ENCODE measurements around the gene SETD5. TPM values are rescaled to one million over a fixed set of nuclear protein-coding genes. Genes with fewer than 3 reads are reported as not detected.
A peak's percentile ranks its signal among the peaks of the same experiment; 100 is the strongest.

The SETD5 gene, protein sequence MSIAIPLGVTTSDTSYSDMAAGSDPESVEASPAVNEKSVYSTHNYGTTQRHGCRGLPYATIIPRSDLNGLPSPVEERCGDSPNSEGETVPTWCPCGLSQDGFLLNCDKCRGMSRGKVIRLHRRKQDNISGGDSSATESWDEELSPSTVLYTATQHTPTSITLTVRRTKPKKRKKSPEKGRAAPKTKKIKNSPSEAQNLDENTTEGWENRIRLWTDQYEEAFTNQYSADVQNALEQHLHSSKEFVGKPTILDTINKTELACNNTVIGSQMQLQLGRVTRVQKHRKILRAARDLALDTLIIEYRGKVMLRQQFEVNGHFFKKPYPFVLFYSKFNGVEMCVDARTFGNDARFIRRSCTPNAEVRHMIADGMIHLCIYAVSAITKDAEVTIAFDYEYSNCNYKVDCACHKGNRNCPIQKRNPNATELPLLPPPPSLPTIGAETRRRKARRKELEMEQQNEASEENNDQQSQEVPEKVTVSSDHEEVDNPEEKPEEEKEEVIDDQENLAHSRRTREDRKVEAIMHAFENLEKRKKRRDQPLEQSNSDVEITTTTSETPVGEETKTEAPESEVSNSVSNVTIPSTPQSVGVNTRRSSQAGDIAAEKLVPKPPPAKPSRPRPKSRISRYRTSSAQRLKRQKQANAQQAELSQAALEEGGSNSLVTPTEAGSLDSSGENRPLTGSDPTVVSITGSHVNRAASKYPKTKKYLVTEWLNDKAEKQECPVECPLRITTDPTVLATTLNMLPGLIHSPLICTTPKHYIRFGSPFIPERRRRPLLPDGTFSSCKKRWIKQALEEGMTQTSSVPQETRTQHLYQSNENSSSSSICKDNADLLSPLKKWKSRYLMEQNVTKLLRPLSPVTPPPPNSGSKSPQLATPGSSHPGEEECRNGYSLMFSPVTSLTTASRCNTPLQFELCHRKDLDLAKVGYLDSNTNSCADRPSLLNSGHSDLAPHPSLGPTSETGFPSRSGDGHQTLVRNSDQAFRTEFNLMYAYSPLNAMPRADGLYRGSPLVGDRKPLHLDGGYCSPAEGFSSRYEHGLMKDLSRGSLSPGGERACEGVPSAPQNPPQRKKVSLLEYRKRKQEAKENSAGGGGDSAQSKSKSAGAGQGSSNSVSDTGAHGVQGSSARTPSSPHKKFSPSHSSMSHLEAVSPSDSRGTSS (N-terminal part only)
- total RNA-seq (100 to 1,000 TPM in 2 of 9 donors, 10 to 100 TPM in 7; 46.5 to 135 (median 92.2) TPM), polyA plus RNA-seq (10 to 100 TPM; 35.3 to 72.5 (median 63.1) TPM)
- long read RNA-seq, donor 1, transcript SETD5-218 (2 exons, 284 nt), result major isoform, 8 of 21 reads
- long read RNA-seq, donor 1, partial matches to known transcripts, result 12 of 21 reads
- long read RNA-seq, donor 1, other reads (novel, unspliced or antisense), result 0 of 21 reads
- long read RNA-seq, donor 2, full-length matches to known transcripts, result 11 of 18 reads
- long read RNA-seq, donor 2, partial matches to known transcripts, result 7 of 18 reads
- long read RNA-seq, donor 2, other reads (novel, unspliced or antisense), result 0 of 18 reads
- long read RNA-seq, donor 3, partial matches to known transcripts, result 6 of 10 reads
- long read RNA-seq, donor 3, other reads (novel, unspliced or antisense), result 0 of 10 reads
- long read RNA-seq, donor 4, partial matches to known transcripts, result 1 of 4 reads
- long read RNA-seq, donor 4, other reads (novel, unspliced or antisense), result 1 of 4 reads
- long read RNA-seq, donor 5, partial matches to known transcripts, result 10 of 19 reads
- long read RNA-seq, donor 5, other reads (novel, unspliced or antisense), result 9 of 19 reads
- long read RNA-seq, donor 6, partial matches to known transcripts, result 2 of 3 reads
- long read RNA-seq, donor 6, other reads (novel, unspliced or antisense), result 1 of 3 reads
- long read RNA-seq, donor 7, partial matches to known transcripts, result 6 of 9 reads
- long read RNA-seq, donor 7, other reads (novel, unspliced or antisense), result 0 of 9 reads
- long read RNA-seq, donor 8, full-length matches to known transcripts, result 6 of 250 reads
- long read RNA-seq, donor 8, partial matches to known transcripts, result 244 of 250 reads
- long read RNA-seq, donor 8, other reads (novel, unspliced or antisense), result 0 of 250 reads
- long read RNA-seq, donor 9, partial matches to known transcripts, result 0 of 8 reads
- long read RNA-seq, donor 9, other reads (novel, unspliced or antisense), result 0 of 8 reads
- long read RNA-seq, donor 10, partial matches to known transcripts, result 7 of 9 reads
- long read RNA-seq, donor 10, other reads (novel, unspliced or antisense), result 0 of 9 reads

DNA sequence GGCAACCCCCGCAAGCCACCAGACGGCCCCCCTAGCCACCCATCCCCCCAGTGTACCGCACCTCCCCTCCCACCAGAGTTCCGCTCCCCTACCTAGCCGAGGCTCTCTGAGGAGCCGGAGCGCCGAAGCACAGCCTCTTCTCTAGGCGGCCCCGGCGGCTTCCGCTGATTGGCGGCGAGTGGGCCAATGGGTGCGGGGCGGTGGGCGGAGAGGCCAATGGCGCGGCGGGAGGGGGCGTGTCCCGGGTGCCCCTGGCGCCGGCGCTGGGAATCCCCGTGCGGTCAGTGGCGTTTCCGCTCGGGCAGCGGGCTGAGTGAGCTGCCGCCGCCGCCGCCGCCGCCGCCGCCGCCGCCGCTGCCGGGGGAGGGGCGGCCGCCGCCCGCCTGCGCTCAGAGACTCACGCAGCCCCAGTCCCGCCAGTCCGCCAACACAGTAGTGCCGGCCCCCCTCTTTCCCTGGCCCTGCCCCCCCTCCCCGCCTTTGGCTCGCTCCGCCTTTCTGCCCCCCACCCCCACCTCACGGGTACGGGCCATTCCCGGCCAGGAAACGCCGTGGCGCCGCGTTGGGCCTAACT lies at the start of gene SETD5:
Gene SETD5, plus strand, starts transcription at position 284 of the 574 bp plus-strand sequence. CDS start 31,324 bp downstream, outside the sequence.
- peak; percentile 98 to 99 (median 99) for DNase-seq
- intact Hi-C loops (cut with DNase I), result no loop called here
- H3K9me3 ChIP-seq (replicated peaks in 1 of 3), result no peaks in the 10 kb centered on the region
- H3K4me3 ChIP-seq, result peak within 1 kb of the TSS; percentile 56 to 97 (median 86)
- H3K36me3 ChIP-seq (replicated peaks in 1 of 2), result peaks cover 0 to 8% of the 10 kb centered on the region in 2 donors
- H3K27me3 ChIP-seq, result no peaks in the 10 kb centered on the region
- peak within 1 kb of the TSS; percentile 89 to 99 (median 97) for H3K27ac ChIP-seq
- 0 to 1% (median 1%) methylated on average over 1 to 61 of the region's 63 CpGs; no CpG with 5 or more reads in 1 of the 4 donors for WGBS, 4 donors
- H3K4me1 ChIP-seq (replicated peaks in 1 of 2), result peaks cover 31 to 68% of the 10 kb centered on the region in 2 donors
- TF ChIP-seq POLR2A (IDR thresholded peaks at IDR 0.05), result peak; percentile 89 to 96
- TF ChIP-seq, protein P1, sequence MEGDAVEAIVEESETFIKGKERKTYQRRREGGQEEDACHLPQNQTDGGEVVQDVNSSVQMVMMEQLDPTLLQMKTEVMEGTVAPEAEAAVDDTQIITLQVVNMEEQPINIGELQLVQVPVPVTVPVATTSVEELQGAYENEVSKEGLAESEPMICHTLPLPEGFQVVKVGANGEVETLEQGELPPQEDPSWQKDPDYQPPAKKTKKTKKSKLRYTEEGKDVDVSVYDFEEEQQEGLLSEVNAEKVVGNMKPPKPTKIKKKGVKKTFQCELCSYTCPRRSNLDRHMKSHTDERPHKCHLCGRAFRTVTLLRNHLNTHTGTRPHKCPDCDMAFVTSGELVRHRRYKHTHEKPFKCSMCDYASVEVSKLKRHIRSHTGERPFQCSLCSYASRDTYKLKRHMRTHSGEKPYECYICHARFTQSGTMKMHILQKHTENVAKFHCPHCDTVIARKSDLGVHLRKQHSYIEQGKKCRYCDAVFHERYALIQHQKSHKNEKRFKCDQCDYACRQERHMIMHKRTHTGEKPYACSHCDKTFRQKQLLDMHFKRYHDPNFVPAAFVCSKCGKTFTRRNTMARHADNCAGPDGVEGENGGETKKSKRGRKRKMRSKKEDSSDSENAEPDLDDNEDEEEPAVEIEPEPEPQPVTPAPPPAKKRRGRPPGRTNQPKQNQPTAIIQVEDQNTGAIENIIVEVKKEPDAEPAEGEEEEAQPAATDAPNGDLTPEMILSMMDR (IDR thresholded peaks at IDR 0.05), result no peak

DNA sequence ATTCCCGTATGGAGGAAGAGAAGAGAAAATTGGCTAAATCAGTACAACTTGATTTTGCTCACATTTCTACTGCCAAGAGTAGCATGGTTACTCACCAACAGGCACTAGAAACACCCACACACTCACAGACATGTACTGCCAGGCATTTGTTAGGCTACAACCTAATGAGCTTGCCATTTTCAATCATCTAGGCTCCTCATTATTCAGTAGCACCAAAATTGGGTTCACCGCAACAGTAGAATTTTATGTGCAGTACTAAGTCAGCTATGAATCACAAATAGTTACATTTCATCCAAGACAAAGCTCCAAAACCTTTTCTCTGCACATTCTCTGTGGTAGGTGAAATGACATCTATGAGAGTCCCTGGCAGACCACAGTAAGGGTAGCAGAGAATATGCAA lies 49.5 kb upstream of the SETD5 start:
- H3K4me3 ChIP-seq, result no peak overlapping the region
- H3K9me3 ChIP-seq (replicated peaks in 1 of 3), result no peaks in the 10 kb centered on the region
- no peak for TF ChIP-seq POLR2A (IDR thresholded peaks at IDR 0.05)
- TF ChIP-seq, protein P1 (IDR thresholded peaks at IDR 0.05), result no peak
- H3K27ac ChIP-seq, result no peak overlapping the region
- H3K4me1 ChIP-seq (replicated peaks in 1 of 2), result peaks cover 0 to 14% of the 10 kb centered on the region in 2 donors
- WGBS, 4 donors, result 48 to 73% (median 50%) methylated on average over 2 of the region's 2 CpGs
- no peaks in the 10 kb centered on the region for H3K27me3 ChIP-seq
- intact Hi-C loops (cut with DNase I), result no loop called here
- no peaks in the 10 kb centered on the region for H3K36me3 ChIP-seq (replicated peaks in 1 of 2)
- DNase-seq, result no peak
